CD14-positive monocyte (primary cell): ENCODE data around the gene PDGFB. TPM values are rescaled to one million over a fixed set of nuclear protein-coding genes. Genes with fewer than 3 reads are reported as not detected.

Experiments used
- DNase-seq, 3 donors: peaks; one replicate each; pipeline ENCODE4 v3.0.0-alpha.2; 2011 to 2022
- H2AFZ ChIP-seq: 2 replicates; pipeline ENCODE4 v1.6.0; 2012; ENCODE audit warnings: mild to moderate bottlenecking, low read depth, low read length, inconsistent platforms; ENCODE audit not compliant: insufficient read depth, poor library complexity, severe bottlenecking
- H3K27ac ChIP-seq, 2 donors: 1 replicate in 1 of 2; 2 replicates in 1 of 2; pipeline ENCODE4 v1.5.1; 2012 to 2013; ENCODE audit warnings: low read length in 2 of 2, control low read depth in 1 of 2, inconsistent platforms in 1 of 2, low read depth in 1 of 2, mild to moderate bottlenecking in 1 of 2
- H3K27me3 ChIP-seq, 2 donors: one replicate each; pipeline versions ENCODE4 v1.6.0 to v1.6.1; 2011 to 2013; ENCODE audit warnings: low read length in 2 of 2; ENCODE audit not compliant: control insufficient read depth in 2 of 2, insufficient read depth in 2 of 2
- H3K36me3 ChIP-seq, 2 donors: replicated peaks in 1 of 2; 1 replicate in 1 of 2; 2 replicates in 1 of 2; pipeline versions ENCODE4 v1.5.1 to v1.6.1; 2012 to 2013; ENCODE audit warnings: low read length in 2 of 2, control low read depth in 1 of 2, inconsistent platforms in 1 of 2, mild to moderate bottlenecking in 1 of 2; ENCODE audit not compliant: insufficient read depth in 2 of 2, control insufficient read depth in 1 of 2
- H3K4me1 ChIP-seq, 2 donors: 1 replicate in 1 of 2; 2 replicates in 1 of 2; pipeline versions ENCODE4 v1.5.1 to v1.6.1; 2012 to 2013; ENCODE audit warnings: low read length in 2 of 2, control low read depth in 1 of 2, inconsistent platforms in 1 of 2, mild to moderate bottlenecking in 1 of 2, moderate library complexity in 1 of 2; ENCODE audit not compliant: insufficient read depth in 2 of 2, control insufficient read depth in 1 of 2
- H3K4me2 ChIP-seq: replicated peaks from 2 replicates; pipeline ENCODE3; 2012; ENCODE audit warnings: low read length, moderate library complexity, mild to moderate bottlenecking; ENCODE audit not compliant: poor library complexity, severe bottlenecking; ENCODE audit errors: extremely low read depth
- H3K4me3 ChIP-seq, 3 experiments: fragments of 200-600 bp in 1 of 3; sonication (generic) in 1 of 3; replicated peaks in 1 of 3; 1 replicate in 2 of 3; 2 replicates in 1 of 3; pipeline ENCODE4 v1.5.1; 2011 to 2013; ENCODE audit warnings: low read length in 3 of 3, mild to moderate bottlenecking in 3 of 3, control low read depth in 2 of 3, low read depth in 2 of 3, inconsistent platforms in 1 of 3, moderate library complexity in 1 of 3
- H3K79me2 ChIP-seq: 2 replicates; pipeline ENCODE4 v1.6.0; 2012; ENCODE audit warnings: mild to moderate bottlenecking, control low read depth, inconsistent platforms, low read length, moderate library complexity; ENCODE audit not compliant: insufficient read depth
- H3K9ac ChIP-seq: 2 replicates; pipeline ENCODE4 v1.6.0; 2017; ENCODE audit warnings: low read length, mild to moderate bottlenecking; ENCODE audit not compliant: insufficient read depth, poor library complexity, severe bottlenecking
- H3K9me3 ChIP-seq, 2 donors: replicated peaks in 1 of 2; 1 replicate in 1 of 2; 2 replicates in 1 of 2; pipeline versions ENCODE4 v1.5.1 to v1.6.1; 2012 to 2013; ENCODE audit warnings: low read length in 2 of 2, control low read depth in 1 of 2; ENCODE audit not compliant: control insufficient read depth in 1 of 2, insufficient read depth in 1 of 2
- H4K20me1 ChIP-seq: 2 replicates; pipeline ENCODE4 v1.6.0; 2012; ENCODE audit warnings: mild to moderate bottlenecking, low read length, control low read depth, moderate library complexity; ENCODE audit not compliant: insufficient read depth
- H3K27ac Mint-ChIP-seq, 7 donors: one replicate each; pipeline ENCODE4 v1.8.0; 2020; ENCODE audit warnings: mild to moderate bottlenecking in 7 of 7, mixed read lengths in 7 of 7, moderate library complexity in 6 of 7, inconsistent platforms in 2 of 7
- H3K27me3 Mint-ChIP-seq, 3 donors: one replicate each; pipeline ENCODE4 v1.8.0; 2021 to 2022; ENCODE audit warnings: low read depth in 3 of 3, mild to moderate bottlenecking in 3 of 3, mixed read lengths in 3 of 3, moderate library complexity in 3 of 3, inconsistent platforms in 1 of 3
- H3K36me3 Mint-ChIP-seq, 2 donors: one replicate each; pipeline ENCODE4 v1.8.0; 2020; ENCODE audit warnings: mixed read lengths in 2 of 2, inconsistent platforms in 1 of 2, mild to moderate bottlenecking in 1 of 2
- H3K4me1 Mint-ChIP-seq: one replicate; pipeline ENCODE4 v1.8.0; 2020; ENCODE audit warnings: mild to moderate bottlenecking, mixed read lengths
- H3K4me3 Mint-ChIP-seq, 2 donors: one replicate each; pipeline ENCODE4 v1.8.0; 2020; ENCODE audit warnings: mild to moderate bottlenecking in 2 of 2, mixed read lengths in 2 of 2, moderate library complexity in 1 of 2
- H3K9me3 Mint-ChIP-seq, 7 donors: one replicate each; pipeline ENCODE4 v1.8.0; 2020 to 2022; ENCODE audit warnings: mixed read lengths in 7 of 7, mild to moderate bottlenecking in 6 of 7, moderate library complexity in 6 of 7, inconsistent platforms in 2 of 7
- CTCF ChIP-seq: fragments of 200-600 bp; IDR thresholded peaks from one replicate; pipeline ENCODE4 v1.8.0; 2022; ENCODE audit warnings: antibody characterized with exemption, mild to moderate bottlenecking
- WGBS: methylation state at CpG from one replicate; pipeline ENCODE4 v1.1.5; 2013; ENCODE audit warnings: missing lambda C conversion rate; ENCODE audit not compliant: insufficient coverage; 5-methylcytosine and 5-hydroxymethylcytosine counted together
- intact Hi-C, 2 donors: fragments of 100-400 bp; cut with micrococcal nuclease; formaldehyde crosslinking; loops; one replicate each; pipeline versions ENCODE4 v1.15.0 to v1.15.1; 2023
- polyA plus RNA-seq, 3 donors: library from polyadenylated mRNA; depleted of rRNA in 1 of 3; unstranded in 2 of 3; stranded (reverse) in 1 of 3; fragments of 300-500 nt in 2 of 3; fragments of >200 nt in 1 of 3; fragmentation: Illumina TruSeq in 2 of 3; gene quantifications; 1 replicate in 2 of 3; 2 replicates in 1 of 3; pipeline ENCODE4 v1.2.3, GENCODE V29; 2012 to 2021

PDGFB gene
- polyA plus RNA-seq, 3 donors = 0.15 TPM; not detected in 2

- 77% methylated on average over 5 of the region's 9 CpGs for WGBS
- peaks cover 23 to 33% of the 10 kb centered on the region in 2 donors for H3K4me1 ChIP-seq
- H3K4me2 ChIP-seq = peak overlapping the region; percentile 28
- Mint-ChIP-seq H3K9me3 (peaks cover 5 to 20% (median 13%) of the 10 kb centered on the region in 7 donors), H3K4me3 (peak overlapping the region; percentile 6 to 23), H3K27me3 (peaks cover 34 to 50% (median 45%) of the 10 kb centered on the region in 3 donors), H3K36me3 (peaks cover 0 to 3% of the 10 kb centered on the region in 2 donors), H3K4me1 (peaks cover 32% of the 10 kb centered on the region), H3K27ac (peak overlapping the region; percentile 80 to 96 (median 83))
- H4K20me1 ChIP-seq = no peaks in the 10 kb centered on the region
- no peak overlapping the region for H3K4me3 ChIP-seq
- no peak overlapping the region for H3K9ac ChIP-seq
- H3K27ac ChIP-seq = peak overlapping the region in 1 of 2 donors; percentile 77
- H3K79me2 ChIP-seq = no peaks in the 10 kb centered on the region
- no peaks in the 10 kb centered on the region for H3K36me3 ChIP-seq
- TF ChIP-seq CTCF = no peak
- no peak overlapping the region for H2AFZ ChIP-seq
- intact Hi-C loops = loop anchor here (2.0 to 5.0 kb wide), 3 partner anchors 33 to 334 kb away; no protein-coding TSS in a partner anchor
- DNase-seq = no peak
- peaks cover 0 to 4% of the 10 kb centered on the region in 2 donors for H3K9me3 ChIP-seq
- peaks cover 3 to 27% of the 10 kb centered on the region in 2 donors for H3K27me3 ChIP-seq
These were observed 31.1 kb upstream of the PDGFB start for GRCh38 chr22:39275814-39276439.

- Histone ChIP-seq H3K36me3 (no peaks in the 10 kb centered on the region), H3K27ac (no peak overlapping the region), H3K9me3 (peaks cover 0 to 5% of the 10 kb centered on the region in 2 donors), H2AFZ (no peak overlapping the region), H3K9ac (no peak overlapping the region), H3K79me2 (no peaks in the 10 kb centered on the region), H3K4me3 (no peak overlapping the region), H3K4me1 (peaks cover 23 to 33% of the 10 kb centered on the region in 2 donors), H3K4me2 (no peak overlapping the region), H3K27me3 (peaks cover 0 to 17% of the 10 kb centered on the region in 2 donors), H4K20me1 (no peaks in the 10 kb centered on the region)
- no peak for TF ChIP-seq CTCF
- H3K27me3 Mint-ChIP-seq = peaks cover 22 to 40% (median 31%) of the 10 kb centered on the region in 3 donors
- no peak for DNase-seq
- peaks cover 28% of the 10 kb centered on the region for H3K4me1 Mint-ChIP-seq
- 91% methylated on average over 12 of the region's 17 CpGs for WGBS
- peaks cover 5 to 17% (median 13%) of the 10 kb centered on the region in 7 donors for H3K9me3 Mint-ChIP-seq
- intact Hi-C loops = no loop called here
- H3K4me3 Mint-ChIP-seq = peak overlapping the region in 1 of 2 donors; percentile 26
- no peaks in the 10 kb centered on the region for H3K36me3 Mint-ChIP-seq
- H3K27ac Mint-ChIP-seq = no peak overlapping the region
These were observed 29.4 kb upstream of the PDGFB start for GRCh38 chr22:39273950-39274887.
